CD4-positive, alpha-beta T cell treated with Interleukin-10 for 1 hour (primary cell): ENCODE data around the gene EIF4E3.

Source experiments
- DNase-seq: peaks from one replicate; pipeline ENCODE4 v3.0.0-alpha.2; 2020

The EIF4E3 gene

DNA sequence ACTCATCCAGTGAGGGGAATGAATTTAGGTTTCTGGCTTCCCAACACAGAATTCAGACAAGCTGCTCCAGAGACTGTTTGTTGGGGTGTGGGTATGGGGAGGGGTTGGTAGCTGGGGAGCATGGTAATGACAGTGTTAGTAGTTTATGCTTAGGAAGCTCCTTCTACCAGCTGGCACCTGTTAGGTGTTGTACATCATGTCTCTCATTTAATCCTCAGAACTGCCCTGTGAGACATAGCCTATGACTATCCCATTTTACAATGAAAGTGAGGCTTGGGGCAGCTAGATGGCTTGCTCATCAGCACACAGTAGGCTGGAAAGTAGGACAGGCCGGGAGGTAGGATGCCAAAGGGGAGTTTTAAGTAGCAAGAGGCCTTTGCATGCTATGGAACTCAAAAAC, 2.5 kb downstream of the EIF4E3 start:
- no peak for DNase-seq

GRCh38 chr3:71721651-71722157, 3.5 kb downstream of the EIF4E3 start:
- DNase-seq = peak; percentile 49

GRCh38 chr3:71721002-71721401, 4.2 kb downstream of the EIF4E3 start:
- DNase-seq = no peak

DNA sequence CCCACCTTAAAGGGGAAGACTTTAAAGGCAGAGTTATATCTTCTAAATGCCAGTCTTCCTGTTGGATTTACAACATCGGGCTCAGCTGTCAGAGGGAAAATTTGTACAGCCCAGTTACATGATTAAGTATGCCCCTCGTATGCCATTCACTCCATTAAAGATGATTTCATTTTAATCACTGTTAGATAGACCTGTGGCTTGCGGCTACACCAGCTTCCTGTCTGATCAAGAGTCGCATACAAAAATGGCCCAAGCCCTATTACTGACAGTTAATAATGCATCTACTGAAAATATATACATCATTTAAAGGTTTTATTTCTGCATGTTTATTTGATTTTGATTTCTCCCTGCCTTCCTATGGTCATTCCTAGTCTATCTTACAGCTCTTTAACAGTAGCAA, 7.1 kb downstream of the EIF4E3 start:
- peak; percentile 51 for DNase-seq

GRCh38 chr3:71714595-71714994, 10.6 kb downstream of the EIF4E3 start:
- DNase-seq = no peak

- DNase-seq = no peak
These were observed 12.2 kb downstream of the EIF4E3 start for GRCh38 chr3:71713041-71713440.

DNA sequence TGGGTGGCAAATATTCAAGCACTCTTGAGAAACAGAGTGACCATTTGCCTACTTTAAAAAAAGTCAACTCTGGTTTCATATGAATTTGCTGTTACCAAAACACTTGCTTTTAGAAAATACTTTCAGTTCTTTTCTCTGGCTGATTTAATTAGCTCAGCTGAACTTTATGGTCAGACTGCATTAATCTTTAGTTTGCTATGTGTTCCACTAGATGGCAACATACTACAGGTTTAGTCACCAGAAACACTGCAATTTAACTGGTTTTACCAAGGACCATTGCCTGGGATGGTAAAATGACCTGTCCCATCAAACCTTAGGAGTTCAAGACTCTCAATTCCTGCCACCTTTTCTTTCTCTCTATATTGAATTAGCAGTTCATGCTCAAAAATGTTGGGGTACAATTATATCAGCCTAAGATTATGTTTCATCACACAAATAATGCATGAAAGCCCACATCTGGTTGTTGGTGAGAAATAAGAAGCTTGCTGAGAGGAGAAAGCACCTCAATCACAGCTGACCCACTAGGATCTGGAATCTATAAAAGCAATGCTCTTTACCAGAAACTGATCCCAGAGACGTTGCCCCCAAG, 14.2 kb downstream of the EIF4E3 start:
- peak; percentile 70 for DNase-seq

DNA sequence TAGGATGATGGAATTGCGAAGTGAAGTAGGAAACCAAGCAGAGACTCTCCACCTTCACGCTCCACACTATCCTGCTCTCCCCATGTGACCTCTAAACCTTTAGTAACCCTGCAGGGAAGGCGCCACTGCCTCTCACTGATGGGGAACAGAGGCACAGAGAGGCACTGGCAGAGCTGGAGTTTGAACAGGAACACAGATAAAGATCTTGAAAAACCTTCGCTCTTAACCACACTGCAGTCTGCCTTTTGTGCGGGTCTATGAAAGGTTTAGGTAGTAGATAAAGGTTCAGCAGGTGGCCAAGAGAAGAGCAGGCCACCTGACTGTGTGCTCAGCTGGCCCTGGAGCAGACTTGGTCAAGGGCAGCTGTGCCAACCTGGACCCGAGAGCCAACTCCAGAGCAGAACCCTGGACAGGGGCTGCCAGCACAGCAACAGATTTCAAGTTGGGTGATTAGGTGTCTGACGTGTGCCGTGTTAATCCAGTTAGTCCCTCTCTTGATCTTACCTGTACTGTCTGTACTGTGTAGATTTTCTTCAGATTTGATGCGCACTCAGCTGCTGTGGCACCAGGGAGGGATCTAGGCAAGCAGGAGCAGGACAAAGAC, 15.2 kb downstream of the EIF4E3 start:
- DNase-seq = peak; percentile 39

GRCh38 chr3:71708476-71709105, 16.6 kb downstream of the EIF4E3 start:
- DNase-seq = no peak

- DNase-seq = no peak
These were observed 17.6 kb downstream of the EIF4E3 start for GRCh38 chr3:71707595-71707994.

GRCh38 chr3:71705681-71706080, 19.5 kb downstream of the EIF4E3 start:
- no peak for DNase-seq

- no peak for DNase-seq
These were observed 20.3 kb downstream of the EIF4E3 start for GRCh38 chr3:71704915-71705314.

GRCh38 chr3:71703797-71704196, 21.4 kb downstream of the EIF4E3 start:
- no peak for DNase-seq

DNA sequence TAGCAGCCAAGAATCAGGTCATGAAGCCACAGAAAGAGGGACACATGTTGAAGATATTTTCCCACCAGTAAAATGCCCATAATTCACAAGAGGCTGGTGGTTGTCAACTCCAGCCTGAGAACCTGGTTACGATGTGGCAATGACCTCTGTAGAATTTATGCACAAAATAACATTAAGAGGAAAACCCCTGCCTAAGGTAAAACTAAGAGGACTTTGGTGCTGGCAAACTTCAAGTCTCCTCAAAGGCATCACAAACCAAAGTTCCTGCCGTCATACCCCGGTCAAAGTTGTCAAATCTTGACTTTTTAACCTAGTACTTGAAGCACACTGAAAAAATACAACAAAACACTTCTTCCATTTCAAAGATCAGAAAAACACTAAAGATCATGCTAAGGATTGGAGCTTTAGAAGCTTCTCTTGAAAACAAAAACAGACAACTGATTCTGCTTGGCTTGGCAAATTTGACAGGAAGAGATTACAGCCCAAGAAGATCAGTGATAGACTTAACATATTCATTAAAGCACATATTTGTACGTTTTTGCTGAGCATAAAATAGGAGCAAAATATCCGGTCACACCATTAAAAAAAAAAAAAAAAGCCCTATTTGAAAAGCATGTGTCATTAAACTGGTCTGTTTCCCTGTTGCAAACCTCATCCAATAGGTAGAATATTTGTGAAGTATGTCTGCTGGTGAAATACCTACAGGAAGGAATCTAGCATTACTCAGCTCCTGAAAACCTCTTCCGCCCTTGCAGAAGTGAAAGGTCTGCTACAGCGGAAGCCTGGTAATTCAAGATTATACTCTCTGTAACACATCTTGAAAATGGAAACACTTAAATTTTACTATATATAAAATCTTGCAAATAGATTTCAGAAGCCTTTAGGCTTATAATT, 22.8 kb downstream of the EIF4E3 start:
- DNase-seq = peak; percentile 48

- DNase-seq = no peak
These were observed 23.9 kb downstream of the EIF4E3 start for GRCh38 chr3:71701251-71701762.

GRCh38 chr3:71695000-71695482, 30.2 kb downstream of the EIF4E3 start:
- no peak for DNase-seq

DNA sequence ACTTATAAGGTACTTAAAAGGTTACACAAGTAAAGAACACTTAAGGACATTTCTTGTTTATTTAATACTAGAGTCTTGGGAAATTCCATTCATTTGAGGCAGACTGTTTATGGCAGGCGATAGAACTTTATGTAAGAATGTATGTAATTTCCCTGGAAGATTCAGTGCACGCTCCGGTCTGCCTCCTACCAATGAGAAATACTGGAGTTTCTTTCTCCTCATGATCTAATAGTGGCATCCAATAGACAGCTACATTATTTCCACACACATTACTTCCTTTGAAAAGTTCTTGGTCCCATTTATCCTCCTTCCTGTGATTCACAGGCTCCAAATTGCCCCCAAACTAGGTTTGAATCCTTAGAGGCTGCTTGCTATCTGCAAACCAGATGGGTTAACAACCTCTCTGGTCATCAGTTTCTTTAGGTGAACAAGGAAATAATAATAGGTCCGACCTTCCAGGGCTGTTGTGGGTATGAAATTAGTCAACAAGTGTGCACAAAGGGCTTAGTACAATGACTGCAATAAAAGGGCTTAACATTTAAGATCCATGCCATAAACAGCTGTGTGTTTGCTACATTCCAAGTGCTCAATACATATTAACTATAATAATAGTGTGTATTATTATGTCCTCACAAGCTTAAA, 30.7 kb downstream of the EIF4E3 start:
- no peak for DNase-seq

DNA sequence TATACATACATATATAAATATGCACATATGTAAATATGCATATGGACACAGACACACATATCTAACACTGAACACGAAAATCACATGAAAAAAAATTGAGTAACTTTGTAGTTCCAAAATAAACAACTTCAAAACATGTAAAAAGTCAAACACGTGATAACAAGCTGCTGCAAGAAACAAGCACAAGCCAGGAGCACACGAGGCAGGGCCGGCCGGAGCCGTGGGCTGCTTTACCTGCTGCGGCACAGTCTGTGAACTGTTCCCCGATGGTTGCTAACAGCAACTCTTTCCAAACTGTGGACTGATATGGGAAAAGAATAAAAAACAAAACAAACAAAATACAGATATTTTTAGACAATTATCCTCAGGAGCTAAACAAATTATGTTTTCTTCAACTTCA, 31.6 kb downstream of the EIF4E3 start:
- DNase-seq = no peak

DNA sequence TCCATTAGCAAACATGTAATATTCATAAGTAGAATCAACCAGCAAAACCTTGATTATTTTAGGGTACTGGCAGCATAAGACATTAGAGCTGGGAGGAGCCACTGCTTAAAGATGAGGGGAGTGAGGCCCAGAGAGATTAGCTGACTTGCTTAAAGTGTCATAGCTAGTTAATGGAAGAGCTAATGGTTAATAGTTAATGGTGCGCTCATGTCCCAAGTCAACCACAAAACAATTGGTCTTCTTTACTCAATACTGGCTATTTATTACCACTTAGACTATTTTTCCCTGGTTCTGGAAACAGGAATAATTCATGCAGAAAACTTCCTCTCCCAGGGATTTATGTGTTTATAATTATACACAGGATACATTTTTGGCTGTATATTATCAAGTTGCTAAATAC, 33.1 kb downstream of the EIF4E3 start:
- no peak for DNase-seq

- no peak for DNase-seq
These were observed 34.8 kb downstream of the EIF4E3 start for GRCh38 chr3:71690341-71690841.

- no peak for DNase-seq
These were observed 35.9 kb downstream of the EIF4E3 start for GRCh38 chr3:71689291-71689690.

GRCh38 chr3:71688121-71688520, 37.1 kb downstream of the EIF4E3 start:
- DNase-seq = no peak
